MCF 10A (cell line): ENCODE measurements around the gene USP47. TPM values are rescaled to one million over a fixed set of nuclear protein-coding genes. Genes with fewer than 3 reads are reported as not detected.

Experiments
- BruUV-seq: library from RNA; stranded (reverse); fragments of 400-500 nt; replicated peaks from 2 replicates; lab custom pipeline; 2021; lab: Mats Ljungman, UMichigan
- CTCF ChIA-PET: fragments of 300-600 bp; sonication (Branson Sonifier 250); formaldehyde crosslinking; extraction: SDS; loops from one replicate; lab custom pipeline; 2021; ENCODE audit warnings: antibody characterized with exemption, inconsistent platforms; lab: Yijun Ruan, JAX
- POLR2A ChIA-PET: fragments of 300-600, 350-650 bp; sonication (Branson Sonifier 250); formaldehyde crosslinking; extraction: SDS; loops from one replicate; lab custom pipeline; 2020; ENCODE audit warnings: antibody characterized with exemption, inconsistent platforms; lab: Yijun Ruan, JAX
- DNase-seq: peaks from one replicate; pipeline ENCODE4 v3.0.0-alpha.2; 2018; ENCODE audit not compliant: unreplicated experiment
- H3K27ac Mint-ChIP-seq: one replicate; pipeline ENCODE4 v1.8.0; 2022; ENCODE audit warnings: mild to moderate bottlenecking, low read depth, mixed read lengths; ENCODE audit not compliant: unreplicated experiment
- H3K27me3 Mint-ChIP-seq: one replicate; pipeline ENCODE4 v1.8.0; 2022; ENCODE audit warnings: mixed read lengths; ENCODE audit not compliant: insufficient read depth, unreplicated experiment
- H3K36me3 Mint-ChIP-seq: one replicate; pipeline ENCODE4 v1.8.0; 2022; ENCODE audit warnings: mild to moderate bottlenecking, moderate library complexity, mixed read lengths; ENCODE audit not compliant: insufficient read depth, unreplicated experiment
- H3K4me1 Mint-ChIP-seq: one replicate; pipeline ENCODE4 v1.8.0; 2022; ENCODE audit warnings: mixed read lengths; ENCODE audit not compliant: insufficient read depth, unreplicated experiment
- H3K4me3 Mint-ChIP-seq: one replicate; pipeline ENCODE4 v1.8.0; 2022; ENCODE audit warnings: mild to moderate bottlenecking, moderate library complexity, mixed read lengths; ENCODE audit not compliant: unreplicated experiment
- H3K9me3 Mint-ChIP-seq: one replicate; pipeline ENCODE4 v1.8.0; 2022; ENCODE audit warnings: mixed read lengths; ENCODE audit not compliant: unreplicated experiment
- intact Hi-C: fragments of 100-400 bp; cut with micrococcal nuclease; formaldehyde crosslinking; loops from 2 replicates; pipeline ENCODE4 v1.14.1; 2022
- total RNA-seq: library from RNA; stranded (reverse); gene quantifications from 2 replicates; pipeline ENCODE4 v1.2.3, GENCODE V29; 2022
- TF ChIP-seq, protein P1 (sequence below): fragments of 200-600 bp; IDR thresholded peaks from one replicate; pipeline ENCODE4 v1.8.0; 2022; ENCODE audit warnings: antibody characterized with exemption, mild to moderate bottlenecking; ENCODE audit not compliant: unreplicated experiment

Gene USP47
- total RNA-seq, 1 experiment from 2014 or later, result 41.6 TPM

DNA sequence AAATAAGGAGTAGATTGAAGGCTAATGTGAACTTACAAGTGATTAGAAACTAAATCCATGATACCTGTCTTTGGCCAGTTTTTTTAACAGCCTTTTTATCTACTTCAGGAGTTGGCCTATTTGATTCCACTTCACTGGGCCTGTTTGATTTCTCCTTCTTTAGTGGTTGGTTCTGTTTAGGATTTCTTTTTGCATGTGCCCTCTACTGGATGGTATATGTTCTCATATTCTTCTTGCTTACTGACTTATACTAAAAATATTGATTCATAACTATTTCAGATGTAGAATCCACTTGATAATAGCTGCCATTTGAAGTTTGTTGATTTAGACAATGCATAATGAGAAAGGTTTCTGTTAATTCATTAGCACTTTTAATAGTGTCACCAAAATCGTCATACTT lies 53.9 kb downstream of the USP47 start:
- no peak for DNase-seq
- Mint-ChIP-seq H3K27ac (no peak overlapping the region), H3K27me3 (no peaks in the 10 kb centered on the region), H3K4me3 (no peak overlapping the region), H3K36me3 (peaks cover 33% of the 10 kb centered on the region), H3K9me3 (no peaks in the 10 kb centered on the region), H3K4me1 (peaks cover 7% of the 10 kb centered on the region)
- BruUV-seq, result no TSS peak
- intact Hi-C loops, result loop anchor here (1.0 kb wide), 1 partner anchor 96 kb away; no protein-coding TSS in a partner anchor
- TF ChIP-seq, protein P1, sequence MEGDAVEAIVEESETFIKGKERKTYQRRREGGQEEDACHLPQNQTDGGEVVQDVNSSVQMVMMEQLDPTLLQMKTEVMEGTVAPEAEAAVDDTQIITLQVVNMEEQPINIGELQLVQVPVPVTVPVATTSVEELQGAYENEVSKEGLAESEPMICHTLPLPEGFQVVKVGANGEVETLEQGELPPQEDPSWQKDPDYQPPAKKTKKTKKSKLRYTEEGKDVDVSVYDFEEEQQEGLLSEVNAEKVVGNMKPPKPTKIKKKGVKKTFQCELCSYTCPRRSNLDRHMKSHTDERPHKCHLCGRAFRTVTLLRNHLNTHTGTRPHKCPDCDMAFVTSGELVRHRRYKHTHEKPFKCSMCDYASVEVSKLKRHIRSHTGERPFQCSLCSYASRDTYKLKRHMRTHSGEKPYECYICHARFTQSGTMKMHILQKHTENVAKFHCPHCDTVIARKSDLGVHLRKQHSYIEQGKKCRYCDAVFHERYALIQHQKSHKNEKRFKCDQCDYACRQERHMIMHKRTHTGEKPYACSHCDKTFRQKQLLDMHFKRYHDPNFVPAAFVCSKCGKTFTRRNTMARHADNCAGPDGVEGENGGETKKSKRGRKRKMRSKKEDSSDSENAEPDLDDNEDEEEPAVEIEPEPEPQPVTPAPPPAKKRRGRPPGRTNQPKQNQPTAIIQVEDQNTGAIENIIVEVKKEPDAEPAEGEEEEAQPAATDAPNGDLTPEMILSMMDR, result peak; percentile 3
- POLR2A ChIA-PET, result interaction anchor here (0.9 to 1.3 kb wide), 2 partner anchors 50 to 54 kb away, joined by 4 read pairs; partner anchors contain the start of gene USP47
- CTCF ChIA-PET, result interaction anchor here (0.7 to 3.1 kb wide), 9 partner anchors 16 to 1038 kb away, joined by 3 to 23 read pairs (median 4); no protein-coding TSS in a partner anchor

DNA sequence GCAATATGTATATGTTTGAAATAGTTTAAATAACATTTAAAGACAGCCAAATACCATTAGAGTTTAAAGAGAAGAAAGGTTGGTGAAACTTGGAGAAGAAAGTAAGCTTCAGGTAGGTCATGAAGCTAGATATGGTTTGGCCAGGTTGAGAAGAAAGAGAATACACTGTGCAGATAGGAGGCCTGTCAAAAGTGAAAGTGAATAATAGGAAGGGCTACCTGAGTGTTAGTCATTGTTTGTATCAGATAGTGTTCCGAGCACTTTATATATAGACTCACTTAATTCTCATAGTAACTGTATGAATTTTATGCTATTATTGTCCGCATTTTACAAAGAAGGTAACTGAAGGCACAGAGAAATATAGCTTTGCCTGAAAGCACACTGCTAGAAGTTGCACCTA lies 56.9 kb downstream of the USP47 start:
- Mint-ChIP-seq H3K9me3 (no peaks in the 10 kb centered on the region), H3K4me3 (no peak overlapping the region), H3K4me1 (peaks cover 7% of the 10 kb centered on the region), H3K27me3 (no peaks in the 10 kb centered on the region), H3K27ac (peak overlapping the region; percentile 85), H3K36me3 (peaks cover 35% of the 10 kb centered on the region)
- TF ChIP-seq, protein P1, result no peak
- BruUV-seq, result no TSS peak
- no peak for DNase-seq
- ChIA-PET POLR2A (interaction anchor here (0.7 to 3.0 kb wide), 2 partner anchors 22 to 57 kb away, joined by 3 to 11 read pairs; partner anchors contain the start of gene USP47), CTCF (interaction anchor here (0.7 to 1.3 kb wide), 4 partner anchors 100 to 1311 kb away, joined by 3 to 6 read pairs (median 4); no protein-coding TSS in a partner anchor)
- intact Hi-C loops, result no loop called here

DNA sequence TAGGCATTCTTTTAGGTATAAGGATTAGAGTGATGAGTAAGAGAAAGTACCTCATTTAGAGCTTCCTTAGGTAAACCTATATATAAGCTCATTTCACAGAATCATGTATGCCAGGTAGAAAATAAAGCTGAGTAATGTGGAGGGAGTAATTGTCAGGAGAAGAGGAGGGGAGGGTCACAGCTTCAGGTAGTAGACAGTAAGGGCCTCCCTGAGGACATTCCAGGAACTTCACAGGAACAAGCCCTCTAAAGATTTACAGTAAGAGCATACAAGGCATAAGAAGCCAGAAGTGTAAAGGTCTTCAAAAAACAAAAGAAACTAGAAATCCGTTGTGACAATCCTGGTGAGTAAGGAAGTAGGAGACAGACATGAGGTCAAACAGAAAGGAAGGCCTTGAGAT lies 57.6 kb downstream of the USP47 start:
- POLR2A ChIA-PET, result interaction anchor here (0.6 to 3.0 kb wide), 2 partner anchors 51 to 57 kb away, joined by 3 to 11 read pairs; partner anchors contain the start of gene USP47
- no peak overlapping the region for H3K27ac Mint-ChIP-seq
- no peaks in the 10 kb centered on the region for H3K9me3 Mint-ChIP-seq
- no TSS peak for BruUV-seq
- CTCF ChIA-PET, result interaction anchor here (1.3 kb wide), 1 partner anchor 100 kb away, joined by 6 read pairs; no protein-coding TSS in a partner anchor
- no peaks in the 10 kb centered on the region for H3K27me3 Mint-ChIP-seq
- intact Hi-C loops, result no loop called here
- TF ChIP-seq, protein P1, result no peak
- peaks cover 42% of the 10 kb centered on the region for H3K36me3 Mint-ChIP-seq
- peaks cover 7% of the 10 kb centered on the region for H3K4me1 Mint-ChIP-seq
- no peak overlapping the region for H3K4me3 Mint-ChIP-seq
- peak; percentile 4 for DNase-seq

DNA sequence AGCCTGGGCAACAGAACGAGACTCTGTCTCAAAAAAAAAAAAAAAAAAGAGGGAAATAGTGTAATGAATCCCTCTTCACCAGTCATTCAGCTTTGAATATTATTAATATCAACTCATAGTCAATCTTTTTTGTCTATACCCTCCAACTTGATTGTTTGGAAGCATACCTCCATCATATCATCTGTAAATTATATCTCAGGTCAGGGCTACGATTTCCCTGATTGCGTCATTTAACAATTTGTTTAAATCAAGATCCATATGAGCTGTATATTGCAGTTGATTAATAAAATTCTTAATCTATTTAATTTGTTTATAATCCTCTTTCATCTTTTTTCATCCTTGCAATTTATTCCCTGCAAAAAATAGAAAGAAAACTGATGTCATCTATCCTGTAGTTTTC lies 60.2 kb downstream of the USP47 start:
- no TSS peak for BruUV-seq
- TF ChIP-seq, protein P1, result no peak

More for the DNA sequence above, 60.2 kb downstream of the USP47 start:
- Mint-ChIP-seq H3K27ac (no peak overlapping the region), H3K36me3 (peaks cover 41% of the 10 kb centered on the region), H3K4me3 (no peak overlapping the region), H3K9me3 (no peaks in the 10 kb centered on the region), H3K27me3 (no peaks in the 10 kb centered on the region), H3K4me1 (peaks cover 7% of the 10 kb centered on the region)
- intact Hi-C loops, result no loop called here
- ChIA-PET CTCF (interaction anchor here (2.7 kb wide), 1 partner anchor 103 kb away, joined by 10 read pairs; no protein-coding TSS in a partner anchor), POLR2A (interaction anchor here (0.6 to 1.1 kb wide), 2 partner anchors 12 to 59 kb away, joined by 3 to 4 read pairs; no protein-coding TSS in a partner anchor)
- DNase-seq, result no peak
